Heart right ventricle (tissue), 16 donors: ENCODE measurements around the gene SRPK1. TPM values are rescaled to one million over a fixed set of nuclear protein-coding genes. Genes with fewer than 3 reads are reported as not detected.

Experiments
- ATAC-seq, 8 donors: fragments of 200-7000 bp; cut with Tn5 transposase; one replicate each; pipeline ENCODE4 v1.9.1; 2020; ENCODE audit warnings: mild to moderate bottlenecking in 8 of 8, moderate library complexity in 8 of 8, moderate number of reproducible peaks in 1 of 8
- DNase-seq, 2 donors: peaks; one replicate each; pipeline ENCODE4 v3.0.0-alpha.2; 2020
- H3K27ac ChIP-seq, 10 donors: fragments of 200-600 bp; sonication (generic) in 2 of 10; one replicate each; pipeline versions ENCODE4 v1.5.0 to v1.8.0; 2020 to 2022; ENCODE audit warnings: mild to moderate bottlenecking in 3 of 10
- H3K27me3 ChIP-seq, 7 donors: fragments of 200-600 bp; one replicate each; pipeline ENCODE4 v1.8.0; 2021 to 2022; ENCODE audit warnings: mild to moderate bottlenecking in 2 of 7
- H3K36me3 ChIP-seq, 9 donors: fragments of 200-600 bp; sonication (generic) in 1 of 9; one replicate each; pipeline versions ENCODE4 v1.5.0 to v1.8.0; 2020 to 2022; ENCODE audit warnings: mild to moderate bottlenecking in 2 of 9
- H3K4me1 ChIP-seq, 9 donors: fragments of 200-600 bp; sonication (generic) in 1 of 9; one replicate each; pipeline versions ENCODE4 v1.5.0 to v1.8.0; 2020 to 2022; ENCODE audit warnings: mild to moderate bottlenecking in 4 of 9
- H3K4me3 ChIP-seq, 10 donors: fragments of 200-600 bp; sonication (generic) in 2 of 10; one replicate each; pipeline versions ENCODE4 v1.5.0 to v1.8.0; 2020 to 2022; ENCODE audit warnings: mild to moderate bottlenecking in 7 of 10, moderate library complexity in 2 of 10
- H3K9me3 ChIP-seq, 11 donors: fragments of 200-600 bp in 10 of 11; sonication (generic) in 2 of 11; one replicate each; pipeline versions ENCODE4 v1.5.0 to v1.8.0; 2013 to 2022; ENCODE audit warnings: mild to moderate bottlenecking in 2 of 11, control low read depth in 1 of 11, moderate library complexity in 1 of 11
- WGBS, 2 donors: extraction: QIAGEN DNeasy Blood & Tissue Kit; methylation state at CpG; one replicate each; pipeline ENCODE4 v1.1.7; 2013; ENCODE audit warnings: inconsistent platforms in 1 of 2; 5-methylcytosine and 5-hydroxymethylcytosine counted together
- intact Hi-C, 10 donors: fragments of 100-400 bp; cut with DNase I; formaldehyde crosslinking; loops; one replicate each; pipeline versions ENCODE4 v1.11.1 to v1.14.2; 2022
- polyA plus RNA-seq, 2 donors: library from polyadenylated mRNA; stranded (reverse); fragments of 200-250 nt; gene quantifications; one replicate each; pipeline ENCODE4 v1.2.3, GENCODE V29; 2013
- total RNA-seq, 10 donors: library from RNA; stranded (reverse); fragmentation: NEBNext Ultra II Directional in 3 of 10; extraction: Animal tissue kit (Norgen Biotek cat#: 25700) in 3 of 10; gene quantifications; one replicate each; pipeline versions ENCODE4 v1.2.1 to v1.2.4, GENCODE V29; 2021 to 2023
- TF ChIP-seq, protein P1 (sequence below), 9 donors: fragments of 200-600 bp; sonication (generic) in 2 of 9; IDR thresholded peaks; one replicate each; pipeline versions ENCODE4 v1.5.0 to v1.8.0; 2021 to 2022; ENCODE audit warnings: antibody characterized with exemption in 9 of 9, mild to moderate bottlenecking in 5 of 9, moderate library complexity in 1 of 9
- donor health status: Arrhythmogenic right ventricular cardiomyopathy.
- donor health status: ischemic (EF 13 %, LVEDD 7.1; RV severe dilation, severe dysfunction).
- donor health status: healthy with polysubstance abuse.
- donor health status: DM: no; HTN: yes; CAD: no.
- donor health status: DM: no; HTN: no; CAD: no.
- donor health status: ischemic (EF 25% LVEDD 6.9; RV normal size, moderate dysfunction).
- donor health status: ischemic (EF 25% LVEDD 5.7; RV mildly dilated, moderate dysfunction).
- donor health status: healthy.
- donor health status: DM: yes; HTN: yes; CAD: no.
- donor health status: Ischemic cardiomyopathy.
- donor health status: ischemic (EF 35%, LVEDD 5.7; RV mildly dilated, moderate dysfunction).
- donor health status: nonischemic (EF 11% LVEDD 7.7; RV severe dilation, severe dysfunction).
- donor health status: DM: yes; HTN: yes; CAD: no.
- donor health status: PGD.
- donor health status: ischemic (EF 29% LVEDD 5.4; RV normal size, mild dysfunction).
- donor health status: nonischemic (EF 23%, LVEDD 6.1; RV moderate dilation, normal function).

SRPK1 gene
- total and polyA plus RNA-seq, 12 donors = 6.0 to 25.6 (median 17.4) TPM

GRCh38 chr6:35897036-35897435 is 23.9 kb downstream of the SRPK1 start:
- Histone ChIP-seq H3K36me3 (peaks cover 0 to 22% (median 0%) of the 10 kb centered on the region in 9 donors), H3K27ac (no peak overlapping the region), H3K9me3 (no peaks in the 10 kb centered on the region), H3K4me1 (peaks cover 0 to 4% (median 0%) of the 10 kb centered on the region in 9 donors), H3K4me3 (no peak overlapping the region), H3K27me3 (no peaks in the 10 kb centered on the region)
- WGBS, 2 donors = 95 to 98% methylated on average over 3 of the region's 3 CpGs
- no peak for ATAC-seq
- TF ChIP-seq, protein P1, sequence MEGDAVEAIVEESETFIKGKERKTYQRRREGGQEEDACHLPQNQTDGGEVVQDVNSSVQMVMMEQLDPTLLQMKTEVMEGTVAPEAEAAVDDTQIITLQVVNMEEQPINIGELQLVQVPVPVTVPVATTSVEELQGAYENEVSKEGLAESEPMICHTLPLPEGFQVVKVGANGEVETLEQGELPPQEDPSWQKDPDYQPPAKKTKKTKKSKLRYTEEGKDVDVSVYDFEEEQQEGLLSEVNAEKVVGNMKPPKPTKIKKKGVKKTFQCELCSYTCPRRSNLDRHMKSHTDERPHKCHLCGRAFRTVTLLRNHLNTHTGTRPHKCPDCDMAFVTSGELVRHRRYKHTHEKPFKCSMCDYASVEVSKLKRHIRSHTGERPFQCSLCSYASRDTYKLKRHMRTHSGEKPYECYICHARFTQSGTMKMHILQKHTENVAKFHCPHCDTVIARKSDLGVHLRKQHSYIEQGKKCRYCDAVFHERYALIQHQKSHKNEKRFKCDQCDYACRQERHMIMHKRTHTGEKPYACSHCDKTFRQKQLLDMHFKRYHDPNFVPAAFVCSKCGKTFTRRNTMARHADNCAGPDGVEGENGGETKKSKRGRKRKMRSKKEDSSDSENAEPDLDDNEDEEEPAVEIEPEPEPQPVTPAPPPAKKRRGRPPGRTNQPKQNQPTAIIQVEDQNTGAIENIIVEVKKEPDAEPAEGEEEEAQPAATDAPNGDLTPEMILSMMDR (IDR thresholded peaks at IDR 0.05) = no peak
- intact Hi-C loops = no loop called here
- DNase-seq = no peak

- H3K36me3 ChIP-seq = peaks cover 0 to 20% (median 0%) of the 10 kb centered on the region in 9 donors
- TF ChIP-seq, protein P1 (IDR thresholded peaks at IDR 0.05) = no peak
- no peaks in the 10 kb centered on the region for H3K27me3 ChIP-seq
- intact Hi-C loops = no loop called here
- no peak overlapping the region for H3K27ac ChIP-seq
- no peak overlapping the region for H3K4me3 ChIP-seq
- no peaks in the 10 kb centered on the region for H3K9me3 ChIP-seq
- no peak for ATAC-seq
- H3K4me1 ChIP-seq = peaks cover 0 to 4% (median 0%) of the 10 kb centered on the region in 9 donors
- no peak for DNase-seq
- WGBS, 2 donors = 97 to 100% methylated on average over 1 of the region's 1 CpG
Observed at GRCh38 chr6:35896228-35896627, 24.7 kb downstream of the SRPK1 start.

- intact Hi-C loops = no loop called here
- Histone ChIP-seq H3K27me3 (no peaks in the 10 kb centered on the region), H3K9me3 (no peaks in the 10 kb centered on the region), H3K27ac (no peak overlapping the region), H3K36me3 (peaks cover 0 to 17% (median 0%) of the 10 kb centered on the region in 9 donors), H3K4me3 (no peak overlapping the region), H3K4me1 (peaks cover 0 to 4% (median 0%) of the 10 kb centered on the region in 9 donors)
- TF ChIP-seq, protein P1 (IDR thresholded peaks at IDR 0.05) = no peak
- ATAC-seq (no peak), DNase-seq (no peak)
- WGBS, 2 donors = 94 to 95% methylated on average over 3 of the region's 3 CpGs
Observed at GRCh38 chr6:35895560-35895959, 25.3 kb downstream of the SRPK1 start.

- intact Hi-C loops = no loop called here
- no peaks in the 10 kb centered on the region for H3K9me3 ChIP-seq
- peaks cover 0 to 4% (median 0%) of the 10 kb centered on the region in 9 donors for H3K4me1 ChIP-seq
- peaks cover 0 to 25% (median 0%) of the 10 kb centered on the region in 9 donors for H3K36me3 ChIP-seq
- 80 to 82% methylated on average over 2 of the region's 2 CpGs for WGBS, 2 donors
- ATAC-seq (no peak), DNase-seq (no peak)
- no peak overlapping the region for H3K4me3 ChIP-seq
- H3K27me3 ChIP-seq = no peaks in the 10 kb centered on the region
- TF ChIP-seq, protein P1 (IDR thresholded peaks at IDR 0.05) = no peak
- H3K27ac ChIP-seq = no peak overlapping the region
Observed at GRCh38 chr6:35894776-35895175, 26.1 kb downstream of the SRPK1 start.
